Gastrocnemius medialis (tissue), 4 donors: ENCODE data around the gene KCTD10. TPM values are rescaled to one million over a fixed set of nuclear protein-coding genes. Genes with fewer than 3 reads are reported as not detected.

Source experiments
- ATAC-seq, 2 donors: fragments of 150-250 bp; one replicate each; pipeline ENCODE4 v1.9.1; 2016
- DNase-seq, 2 donors: peaks; one replicate each; pipeline ENCODE4 v3.0.0-alpha.2; 2019
- H3K27ac ChIP-seq, 4 donors: fragments of 200-600 bp; sonication (generic); 1 replicate in 1 of 4; 2 replicates in 3 of 4; pipeline ENCODE4 v1.5.1; 2016 to 2018; ENCODE audit warnings: mild to moderate bottlenecking in 2 of 4, moderate library complexity in 1 of 4
- H3K27me3 ChIP-seq, 3 donors: fragments of 200-600 bp; sonication (generic) in 2 of 3; 1 replicate in 1 of 3; 2 replicates in 2 of 3; pipeline versions ENCODE4 v1.5.1 to v1.6.0; 2016 to 2019; ENCODE audit warnings: mild to moderate bottlenecking in 1 of 3, moderate library complexity in 1 of 3
- H3K36me3 ChIP-seq, 2 donors: fragments of 200-600 bp; sonication (generic) in 1 of 2; one replicate each; pipeline ENCODE4 v1.5.1; 2017 to 2018
- H3K4me1 ChIP-seq, 2 donors: fragments of 200-600 bp; sonication (generic) in 1 of 2; one replicate each; pipeline ENCODE4 v1.5.1; 2016 to 2017; ENCODE audit warnings: mild to moderate bottlenecking in 2 of 2
- H3K4me3 ChIP-seq, 4 donors: fragments of 200-600 bp; sonication (generic) in 3 of 4; 1 replicate in 1 of 4; 2 replicates in 3 of 4; pipeline ENCODE4 v1.5.1; 2016 to 2019; ENCODE audit warnings: mild to moderate bottlenecking in 2 of 4
- H3K9me3 ChIP-seq, 3 donors: fragments of 200-600 bp; sonication (generic) in 2 of 3; 1 replicate in 1 of 3; 2 replicates in 2 of 3; pipeline ENCODE4 v1.5.1; 2016 to 2019
- CTCF ChIP-seq, 5 experiments: fragments of 450-650 bp in 3 of 5; fragments of 200-600 bp in 2 of 5; sonication (generic) in 2 of 5; IDR thresholded peaks in 4 of 5; conservative IDR thresholded peaks in 1 of 5; 1 replicate in 4 of 5; 2 replicates in 1 of 5; pipeline ENCODE4 v1.5.1; 2016 to 2019; ENCODE audit warnings: antibody characterized with exemption in 5 of 5, mild to moderate bottlenecking in 3 of 5, moderate library complexity in 3 of 5
- POLR2A ChIP-seq, 2 donors: fragments of 450-650 bp; IDR thresholded peaks; one replicate each; pipeline ENCODE4 v1.6.1; 2017; ENCODE audit warnings: antibody characterized with exemption in 2 of 2, mild to moderate bottlenecking in 2 of 2, moderate library complexity in 2 of 2
- in situ Hi-C, 4 donors: fragments of 200-750 bp; cut with MboI; loops; one replicate each; pipeline versions ENCODE4 v1.15.0 to v1.8.0; 2017; ENCODE audit warnings: low sequenced_read_pairs in 4 of 4
- intact Hi-C: fragments of 100-400 bp; cut with DNase I; formaldehyde crosslinking; loops from one replicate; pipeline ENCODE4 v1.15.1; 2023; ENCODE audit warnings: low total_unique reads
- total RNA-seq, 4 donors: library from RNA; depleted of rRNA; stranded (reverse); fragments of >200 nt; gene quantifications; one replicate each; pipeline versions ENCODE4 v1.1.0 to v1.2.3, GENCODE V29; 2016

KCTD10 gene
- total RNA-seq, 4 donors from 2014 or later, result 7.5 to 14.8 (median 10.6) TPM

- in situ Hi-C loops, result no loop called here
- no peak overlapping the region for H3K27ac ChIP-seq
- no peaks in the 10 kb centered on the region for H3K9me3 ChIP-seq
- H3K4me1 ChIP-seq, result no peaks in the 10 kb centered on the region
- H3K27me3 ChIP-seq, result no peaks in the 10 kb centered on the region
- ATAC-seq (no peak), DNase-seq (no peak)
- no peak overlapping the region for H3K4me3 ChIP-seq
- intact Hi-C loops, result no loop called here
- TF ChIP-seq POLR2A (IDR thresholded peaks at IDR 0.05) (no peak), CTCF (IDR thresholded peaks at IDR 0.05 in 4 of 5, conservative IDR thresholded peaks at IDR 0.05 in 1 of 5) (no peak)
- peaks cover 2 to 93% of the 10 kb centered on the region in 2 donors for H3K36me3 ChIP-seq
Measured at GRCh38 chr12:109500406-109501185, 23.5 kb upstream of the KCTD10 start.

- no peak for TF ChIP-seq CTCF (IDR thresholded peaks at IDR 0.05 in 4 of 5, conservative IDR thresholded peaks at IDR 0.05 in 1 of 5)
- TF ChIP-seq POLR2A (IDR thresholded peaks at IDR 0.05), result no peak
- in situ Hi-C loops (no loop called here), intact Hi-C loops (no loop called here)
- no peaks in the 10 kb centered on the region for H3K4me1 ChIP-seq
- H3K9me3 ChIP-seq, result no peaks in the 10 kb centered on the region
- DNase-seq (no peak), ATAC-seq (no peak)
- H3K27me3 ChIP-seq, result no peaks in the 10 kb centered on the region
- H3K4me3 ChIP-seq, result no peak overlapping the region
- peaks cover 2 to 92% of the 10 kb centered on the region in 2 donors for H3K36me3 ChIP-seq
- H3K27ac ChIP-seq, result no peak overlapping the region
Measured at GRCh38 chr12:109497675-109498074, 20.6 kb upstream of the KCTD10 start.

- H3K27ac ChIP-seq, result no peak overlapping the region
- H3K36me3 ChIP-seq, result peaks cover 0 to 90% of the 10 kb centered on the region in 2 donors
- in situ Hi-C loops (no loop called here), intact Hi-C loops (no loop called here)
- DNase-seq, result no peak
- no peak for TF ChIP-seq CTCF (IDR thresholded peaks at IDR 0.05 in 4 of 5, conservative IDR thresholded peaks at IDR 0.05 in 1 of 5)
- TF ChIP-seq POLR2A (IDR thresholded peaks at IDR 0.05), result no peak
- ATAC-seq, result no peak
- H3K9me3 ChIP-seq, result no peaks in the 10 kb centered on the region
- no peak overlapping the region for H3K4me3 ChIP-seq
- no peaks in the 10 kb centered on the region for H3K4me1 ChIP-seq
- H3K27me3 ChIP-seq, result no peaks in the 10 kb centered on the region
Measured at GRCh38 chr12:109496306-109496705, 19.2 kb upstream of the KCTD10 start.

GRCh38 chr12:109495012-109495411 is 17.9 kb upstream of the KCTD10 start:
- DNase-seq (no peak), ATAC-seq (no peak)
- H3K4me1 ChIP-seq, result peaks cover 0 to 10% of the 10 kb centered on the region in 2 donors
- TF ChIP-seq CTCF (IDR thresholded peaks at IDR 0.05 in 4 of 5, conservative IDR thresholded peaks at IDR 0.05 in 1 of 5), result no peak
- no peak for TF ChIP-seq POLR2A (IDR thresholded peaks at IDR 0.05)
- no peaks in the 10 kb centered on the region for H3K27me3 ChIP-seq
- no peak overlapping the region for H3K4me3 ChIP-seq
- intact Hi-C loops, result no loop called here
- H3K36me3 ChIP-seq, result peaks cover 0 to 90% of the 10 kb centered on the region in 2 donors
- in situ Hi-C loops, result no loop called here
- no peak overlapping the region for H3K27ac ChIP-seq
- H3K9me3 ChIP-seq, result no peaks in the 10 kb centered on the region
